ENCODE results near the gene PVRIG.

- TF ChIP-seq, protein P1, sequence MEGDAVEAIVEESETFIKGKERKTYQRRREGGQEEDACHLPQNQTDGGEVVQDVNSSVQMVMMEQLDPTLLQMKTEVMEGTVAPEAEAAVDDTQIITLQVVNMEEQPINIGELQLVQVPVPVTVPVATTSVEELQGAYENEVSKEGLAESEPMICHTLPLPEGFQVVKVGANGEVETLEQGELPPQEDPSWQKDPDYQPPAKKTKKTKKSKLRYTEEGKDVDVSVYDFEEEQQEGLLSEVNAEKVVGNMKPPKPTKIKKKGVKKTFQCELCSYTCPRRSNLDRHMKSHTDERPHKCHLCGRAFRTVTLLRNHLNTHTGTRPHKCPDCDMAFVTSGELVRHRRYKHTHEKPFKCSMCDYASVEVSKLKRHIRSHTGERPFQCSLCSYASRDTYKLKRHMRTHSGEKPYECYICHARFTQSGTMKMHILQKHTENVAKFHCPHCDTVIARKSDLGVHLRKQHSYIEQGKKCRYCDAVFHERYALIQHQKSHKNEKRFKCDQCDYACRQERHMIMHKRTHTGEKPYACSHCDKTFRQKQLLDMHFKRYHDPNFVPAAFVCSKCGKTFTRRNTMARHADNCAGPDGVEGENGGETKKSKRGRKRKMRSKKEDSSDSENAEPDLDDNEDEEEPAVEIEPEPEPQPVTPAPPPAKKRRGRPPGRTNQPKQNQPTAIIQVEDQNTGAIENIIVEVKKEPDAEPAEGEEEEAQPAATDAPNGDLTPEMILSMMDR (IDR thresholded peaks at IDR 0.05), result peak; percentile 8; the same call in 1 of the 2 replicates
- TF ChIP-seq ZFX (IDR thresholded peaks at IDR 0.05; ENCODE audit: borderline replicate concordance), result no peak
Observed at GRCh38 chr7:100247152-100247757, 27.5 kb downstream of the PVRIG start.
